ENCODE measurements around the gene ARHGEF33.

GRCh38 chr2:38975042-38975441 lies 85.4 kb downstream of the ARHGEF33 start:
- TF ChIP-seq CTCF (IDR thresholded peaks at IDR 0.05) (no peak), POLR2A (IDR thresholded peaks at IDR 0.05) (no peak), POLR2AphosphoS5 (IDR thresholded peaks at IDR 0.05) (no peak)

Data from prostate gland (tissue), 2 donors.